HG03039 (cell line): ENCODE measurements around the gene ARPC5.
"Not testable (repeated sequence)": the region's sequence is repeated elsewhere in the genome, so short reads cannot be mapped to it uniquely, and the experiment has no call there.

Source experiments
- ATAC-seq: cut with Tn5 transposase; IDR thresholded peaks from one replicate; pipeline ENCODE4 v1.9.1; 2021; ENCODE audit warnings: mild to moderate bottlenecking, moderate library complexity; ENCODE audit not compliant: unreplicated experiment

Gene ARPC5

DNA sequence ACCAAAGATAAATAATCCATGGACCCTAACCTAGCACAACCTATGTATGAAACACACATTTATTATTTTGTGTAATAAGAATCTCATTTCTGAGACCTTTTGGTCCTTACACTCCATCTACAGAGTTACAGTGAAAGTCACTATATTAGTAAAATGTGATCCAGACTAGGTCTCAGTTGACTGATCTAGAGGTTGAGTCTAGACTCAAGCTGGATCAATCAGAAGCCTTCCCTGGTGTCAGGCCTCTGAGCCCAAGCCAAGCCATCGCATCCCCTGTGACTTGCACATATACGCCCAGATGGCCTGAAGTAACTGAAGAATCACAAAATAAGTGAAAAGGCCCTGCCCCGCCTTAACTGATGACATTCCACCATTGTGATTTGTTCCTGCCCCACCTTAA, 22.6 kb downstream of the ARPC5 start:
- ATAC-seq: not testable (repeated sequence)

DNA sequence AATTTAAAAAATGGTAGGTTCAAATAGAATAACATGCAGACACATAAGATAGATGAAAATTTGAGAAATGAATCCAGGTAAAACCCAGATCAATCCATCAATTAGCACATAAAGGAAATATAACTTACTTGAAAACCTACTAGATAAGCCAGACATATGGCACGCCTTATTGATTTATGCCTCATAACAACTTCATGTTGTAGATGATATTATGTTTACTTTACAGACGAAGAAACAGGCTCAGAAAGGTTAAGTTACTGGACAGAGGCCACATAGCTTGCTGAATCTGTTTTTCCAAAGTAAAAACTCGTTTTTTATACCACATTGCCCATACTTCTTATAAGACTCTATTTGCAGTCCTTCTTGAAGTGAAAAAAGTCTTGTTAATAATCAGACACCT, 23.2 kb downstream of the ARPC5 start:
- no peak for ATAC-seq

DNA sequence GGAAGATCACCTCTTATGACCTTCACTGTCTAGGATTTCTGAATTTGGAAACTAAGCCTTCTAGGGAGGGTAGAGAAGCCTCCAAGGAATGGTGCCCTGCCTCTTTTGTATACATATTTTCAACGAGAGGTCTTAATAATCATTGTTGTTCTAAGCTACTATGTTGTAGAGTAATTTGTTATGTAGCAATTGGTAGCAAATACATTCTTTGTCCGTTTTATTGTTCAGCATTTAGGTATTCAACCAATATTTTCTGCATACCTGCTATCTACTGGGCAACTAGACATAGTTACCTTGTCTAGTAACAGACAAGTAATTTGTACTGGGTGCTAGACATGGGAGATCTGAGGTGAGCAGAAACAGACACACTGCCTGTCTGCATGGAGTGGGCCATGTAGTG, 24.6 kb downstream of the ARPC5 start:
- ATAC-seq: no peak

DNA sequence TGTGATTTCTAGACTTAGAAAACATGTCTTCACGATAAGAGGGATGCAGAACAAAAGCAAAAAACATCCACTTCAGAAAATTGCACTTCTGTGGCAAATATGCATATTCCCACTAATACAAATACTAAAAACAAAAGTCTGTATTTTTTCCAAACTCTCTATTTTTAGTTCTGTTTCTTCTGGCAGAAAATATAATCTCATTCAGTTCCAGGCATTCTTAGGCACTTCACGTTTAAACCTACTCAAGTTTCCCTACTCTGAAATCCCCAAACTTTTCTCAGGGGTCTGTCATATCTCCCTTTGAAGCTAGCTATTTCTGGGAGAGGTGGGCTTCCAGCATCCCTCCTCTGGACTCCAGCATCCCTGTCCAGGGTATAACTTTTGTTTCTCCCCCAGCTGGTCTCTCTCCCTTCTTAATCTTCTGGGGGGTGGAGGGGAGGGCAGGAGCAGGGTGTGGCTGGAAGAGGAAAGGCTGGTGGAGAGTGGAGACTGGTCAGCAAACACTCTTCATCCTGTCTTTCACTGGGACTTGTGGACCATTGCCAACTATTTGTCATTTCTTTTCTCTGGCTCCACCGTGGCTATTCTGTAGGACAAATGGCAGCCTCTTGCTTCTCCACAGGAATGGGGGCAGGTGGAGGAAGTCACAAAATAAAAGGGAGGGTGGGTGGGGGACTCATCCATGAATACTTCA, 25.7 kb downstream of the ARPC5 start:
- ATAC-seq: no peak

DNA sequence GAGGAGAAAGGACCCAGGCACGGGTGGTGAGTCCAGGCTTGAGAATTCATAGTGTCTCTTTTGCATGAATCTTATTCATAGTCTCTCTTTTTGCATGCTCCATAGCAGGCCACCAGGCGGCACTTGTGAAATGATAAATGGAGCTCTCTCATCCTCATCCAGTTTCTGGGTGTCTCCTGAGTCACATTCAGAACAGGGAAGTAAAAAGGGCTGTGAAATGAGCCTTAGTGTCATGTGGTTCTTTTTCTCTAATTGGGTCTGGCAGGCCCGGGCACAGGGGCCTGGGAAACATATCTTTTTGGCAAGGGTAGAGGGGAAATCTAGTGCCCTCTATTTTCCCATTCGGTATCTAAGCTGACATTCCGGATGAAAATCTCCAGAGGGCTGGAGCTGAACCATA, 26.3 kb downstream of the ARPC5 start:
- peak; percentile 50 for ATAC-seq

DNA sequence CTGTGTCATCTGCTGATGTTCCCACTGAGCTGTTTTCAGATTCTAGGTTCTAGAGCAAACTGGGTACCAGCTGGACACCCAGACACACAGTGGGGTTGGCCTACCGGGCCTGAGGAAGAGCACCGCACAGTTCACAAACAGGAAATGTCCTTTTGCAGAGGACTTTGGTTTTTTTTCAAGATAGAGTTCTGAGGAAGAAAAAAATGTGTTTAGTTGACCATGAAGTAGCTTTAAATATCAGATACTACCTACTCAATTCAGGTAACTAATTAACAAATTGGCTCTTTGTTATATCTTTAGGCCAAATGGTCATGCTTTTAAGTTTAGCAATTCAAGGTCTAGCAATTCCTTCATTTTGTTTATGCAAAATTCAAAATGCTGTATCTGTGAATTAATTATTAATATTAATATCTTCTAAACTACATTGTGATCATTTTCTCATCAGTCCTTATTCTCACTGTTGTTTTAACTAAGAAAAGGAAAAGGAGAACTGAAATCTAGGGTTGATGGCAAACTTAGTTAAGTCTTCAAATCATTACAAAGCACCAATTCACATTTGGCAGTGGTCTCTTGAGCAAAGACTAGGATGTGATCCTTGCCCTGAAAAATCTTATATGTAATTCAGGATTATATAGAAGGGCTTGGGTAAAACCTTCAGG, 28.1 kb downstream of the ARPC5 start:
- ATAC-seq: no peak

DNA sequence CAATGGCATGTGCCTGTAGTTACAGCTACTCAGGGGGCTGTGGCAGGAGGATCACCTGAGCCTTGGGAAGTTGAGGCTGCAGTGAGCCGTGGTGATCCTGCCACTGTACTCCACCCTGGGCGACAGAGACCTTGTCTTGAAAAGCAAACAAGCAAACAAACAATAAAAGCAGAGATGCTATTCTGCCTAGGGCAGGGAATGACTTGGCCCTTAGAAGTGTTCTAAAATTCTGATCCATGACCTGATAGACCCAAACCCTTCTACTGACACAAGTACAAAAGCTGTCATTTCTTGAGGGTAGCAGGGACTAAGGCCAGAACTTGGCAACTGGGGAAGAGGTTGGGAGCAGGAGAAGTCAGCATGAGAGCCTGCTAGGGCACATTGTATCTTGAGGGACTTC, 29.7 kb downstream of the ARPC5 start:
- ATAC-seq: no peak

DNA sequence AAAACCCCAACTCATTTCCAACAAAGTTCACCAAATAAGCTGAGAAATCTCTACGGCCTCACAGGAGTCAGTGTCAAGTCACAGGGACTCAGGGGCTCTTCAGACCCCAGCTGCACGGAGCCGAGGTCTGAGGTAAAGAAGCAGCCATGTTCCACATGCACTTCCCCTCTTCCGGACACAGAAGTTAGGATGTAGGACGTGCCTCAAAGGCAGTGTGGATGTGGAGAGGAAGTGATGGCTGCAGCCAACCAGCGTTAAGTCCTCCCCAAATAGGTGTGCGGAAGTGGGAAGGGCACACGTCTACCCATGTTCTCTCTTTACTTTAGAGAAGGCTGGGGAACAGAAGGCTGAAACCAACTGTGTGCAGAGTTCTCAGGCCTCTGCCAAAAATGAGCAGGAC, 30.8 kb downstream of the ARPC5 start:
- ATAC-seq: peak; percentile 8

DNA sequence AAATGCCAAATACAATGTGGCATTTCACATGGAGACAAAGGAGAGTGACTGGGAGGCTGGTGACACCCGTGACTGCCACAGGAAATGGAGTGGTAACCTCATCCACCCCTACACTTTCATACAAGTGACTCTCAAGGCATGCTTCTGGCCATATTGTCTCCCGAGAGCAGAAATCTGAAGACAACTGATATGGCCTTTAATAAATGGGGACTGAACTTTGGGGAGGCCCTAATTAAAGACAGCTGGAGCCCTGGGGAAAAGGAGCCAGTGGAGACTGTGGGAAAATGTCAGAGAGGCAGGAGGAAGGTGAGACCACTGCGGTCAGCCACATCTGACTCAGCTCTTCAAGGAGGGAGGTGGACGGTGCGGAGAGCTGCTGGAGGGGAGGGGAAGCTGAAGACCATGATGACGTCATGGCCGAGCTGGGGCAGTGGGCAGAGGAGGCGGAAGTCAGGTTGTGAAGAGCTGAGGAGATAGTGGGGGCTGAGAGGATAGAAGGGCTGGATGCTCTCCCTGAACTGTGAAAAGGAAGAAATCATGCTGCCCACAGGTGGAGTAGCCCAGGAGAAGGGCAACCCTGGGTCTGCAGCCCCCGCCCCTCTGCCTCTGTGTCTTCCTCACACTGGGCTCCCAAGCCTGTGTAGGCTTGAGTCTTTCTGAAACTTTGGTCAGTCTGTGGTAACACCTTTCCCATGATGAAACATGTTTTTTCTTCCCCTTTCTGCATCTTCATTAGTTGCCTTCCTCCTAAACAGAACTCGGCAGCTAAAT, 31.4 kb downstream of the ARPC5 start:
- peak; percentile 37 for ATAC-seq

DNA sequence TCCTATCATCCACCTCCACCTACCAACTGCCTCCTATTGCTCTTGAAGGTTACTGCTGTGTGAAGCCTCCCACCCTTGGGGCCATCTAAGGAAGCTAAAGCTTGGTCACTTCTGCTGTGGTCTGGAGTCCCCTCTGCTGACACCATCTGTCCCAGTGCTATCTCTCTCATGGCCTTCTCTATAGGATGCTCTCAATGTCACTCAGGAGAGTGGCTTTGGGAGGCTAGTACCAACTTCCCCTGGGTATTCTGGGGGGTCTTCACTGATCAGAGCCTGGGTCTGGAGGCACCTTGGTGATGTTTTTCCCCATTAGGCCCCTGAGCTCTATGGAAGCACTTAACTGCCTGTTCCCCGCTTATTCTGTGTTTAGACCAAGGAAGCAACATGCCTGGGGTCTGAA, 33.1 kb downstream of the ARPC5 start:
- no peak for ATAC-seq

DNA sequence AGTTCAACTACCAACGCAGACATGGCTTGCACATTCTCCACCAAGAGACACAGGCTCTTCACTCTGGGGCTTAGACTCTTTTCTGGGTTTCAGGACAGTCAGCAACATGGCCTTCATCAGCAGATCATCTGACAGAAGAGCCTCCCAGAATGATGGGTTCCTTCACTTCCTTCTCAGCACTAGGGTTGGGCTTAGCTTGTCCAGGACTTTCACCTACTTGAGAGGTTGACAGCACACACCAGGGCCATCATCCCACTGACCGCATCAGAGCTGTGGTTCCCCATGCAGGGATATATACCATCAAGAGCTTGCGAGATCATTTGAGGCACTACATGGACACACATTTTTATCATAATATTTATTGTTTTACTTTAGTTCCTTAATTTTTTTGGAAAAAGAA, 34.9 kb downstream of the ARPC5 start:
- ATAC-seq: no peak

DNA sequence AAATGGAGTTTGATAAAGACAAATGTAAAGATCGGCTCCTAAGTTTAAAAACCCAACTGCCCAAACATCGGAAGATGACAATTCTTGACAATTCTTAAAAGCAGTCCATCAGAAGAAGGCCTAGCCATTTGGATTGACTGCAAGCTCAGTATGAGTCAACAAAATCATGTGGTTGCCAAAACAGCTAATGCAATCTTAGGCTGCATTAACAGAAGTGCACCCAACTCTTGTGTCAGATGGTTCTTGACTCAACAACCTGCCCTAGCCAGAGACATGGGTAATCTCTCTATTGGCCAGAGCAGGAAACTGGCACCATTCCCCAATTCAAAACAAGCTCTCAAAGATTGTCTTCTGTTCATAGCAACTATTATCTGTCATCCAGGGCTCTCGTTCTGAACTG, 35.4 kb downstream of the ARPC5 start:
- no peak for ATAC-seq

DNA sequence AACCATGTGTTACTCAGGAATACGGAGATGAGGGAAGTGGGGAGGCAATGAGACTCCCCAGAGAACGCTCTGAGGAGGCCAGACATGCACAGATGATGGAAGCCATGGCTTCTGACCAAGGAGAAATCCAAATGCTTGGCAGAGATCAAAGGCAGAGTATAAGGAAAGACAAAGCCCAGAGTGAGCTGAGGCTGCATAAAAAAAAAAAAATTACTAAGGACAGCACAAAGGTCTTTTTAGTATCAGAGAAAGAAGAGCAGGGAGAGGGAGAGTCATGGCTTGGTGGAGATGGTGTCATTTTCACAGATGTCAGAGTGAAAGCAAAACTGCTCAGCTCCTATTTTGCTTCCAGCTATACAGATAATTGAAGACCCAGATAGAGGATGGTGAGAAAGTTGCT, 37.2 kb downstream of the ARPC5 start:
- no peak for ATAC-seq

DNA sequence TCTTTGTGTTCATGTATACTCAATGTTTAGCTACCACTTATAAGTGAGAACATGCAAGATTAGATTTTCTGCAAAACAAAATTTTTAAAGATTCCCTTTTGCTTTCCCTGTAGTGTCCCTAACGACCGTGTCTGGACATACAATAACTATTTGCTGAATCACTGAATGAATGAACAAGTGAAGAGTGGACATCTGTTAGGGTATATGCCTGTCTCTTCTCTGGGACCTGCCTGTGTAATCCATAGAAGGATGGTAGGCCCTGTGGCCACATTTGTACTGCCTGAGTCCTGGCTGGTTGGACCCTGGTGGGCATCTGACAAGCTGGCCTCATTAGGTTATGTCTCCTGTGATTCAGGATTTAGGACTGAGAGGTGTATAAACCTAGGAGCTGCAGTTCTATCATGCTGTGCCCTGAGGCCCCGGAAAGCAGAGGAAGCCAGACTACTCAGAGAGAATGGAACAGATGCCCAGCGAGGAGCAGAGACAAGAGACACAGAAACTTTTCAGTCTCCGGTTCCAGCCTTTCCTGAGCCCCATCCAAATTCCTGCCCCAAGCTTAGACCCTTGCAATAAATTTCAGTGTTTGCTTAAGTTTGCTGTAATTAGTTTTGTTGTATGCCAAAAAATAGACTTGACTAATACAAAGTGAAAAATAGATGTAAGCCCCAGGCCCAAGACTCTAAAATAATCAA, 37.8 kb downstream of the ARPC5 start:
- ATAC-seq: no peak

DNA sequence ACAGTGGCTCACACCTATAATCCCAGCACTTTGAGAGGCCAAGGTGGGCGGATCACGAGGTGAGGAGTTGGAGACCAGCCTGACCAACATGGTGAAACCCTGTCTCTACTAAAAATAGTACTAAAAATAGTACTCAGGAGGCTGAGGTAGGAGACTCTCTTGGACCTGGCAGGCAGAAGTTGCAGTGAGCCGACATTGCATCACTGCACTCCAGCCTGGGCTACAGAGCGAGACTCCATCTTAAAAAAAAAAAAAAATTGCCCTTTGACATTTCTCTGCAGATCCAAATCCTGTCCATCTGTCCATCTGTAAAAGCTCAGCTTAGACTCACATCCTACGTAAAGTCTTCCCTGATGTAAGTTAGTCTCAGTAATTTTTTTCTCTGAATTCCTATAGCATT, 39.1 kb downstream of the ARPC5 start:
- no peak for ATAC-seq

DNA sequence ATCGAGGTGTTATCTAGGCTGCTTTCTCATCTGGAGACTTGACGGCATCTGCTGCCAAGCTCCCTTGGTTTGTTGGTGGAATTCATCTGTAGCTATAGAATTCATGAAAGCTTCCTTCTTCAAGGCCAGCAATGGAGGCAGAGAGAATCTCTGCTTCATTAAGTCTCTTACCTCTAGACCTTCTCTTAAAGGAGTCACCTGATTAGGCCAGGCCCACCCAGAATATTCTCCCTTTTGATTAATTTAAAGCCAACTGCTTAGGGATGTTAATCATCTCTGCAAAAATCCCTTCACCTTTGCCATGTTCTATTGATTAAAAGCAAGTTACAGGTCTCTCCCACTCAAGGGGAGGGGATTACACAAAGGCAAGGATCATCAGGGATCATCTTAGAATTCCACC, 40.0 kb downstream of the ARPC5 start:
- ATAC-seq: no peak

DNA sequence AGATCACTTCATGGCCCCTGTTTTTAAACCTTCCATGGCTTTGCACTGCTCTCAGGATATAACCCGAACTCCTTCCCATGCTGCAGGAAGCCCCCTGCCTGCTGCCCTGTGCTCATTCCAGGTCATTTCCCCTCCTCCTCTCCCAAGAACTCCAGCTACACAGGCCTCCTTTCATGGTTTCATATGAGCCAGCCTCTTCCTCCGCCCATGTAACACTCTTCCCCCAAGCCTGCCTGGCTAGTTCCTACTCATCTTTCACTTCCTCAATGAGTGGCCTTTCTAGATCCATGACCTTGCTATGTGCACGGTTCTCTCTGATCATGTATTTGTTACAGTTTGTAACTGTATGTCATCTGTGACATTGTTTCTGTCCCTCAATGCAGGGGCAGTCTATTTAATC, 42.2 kb downstream of the ARPC5 start:
- ATAC-seq: peak; percentile 36

DNA sequence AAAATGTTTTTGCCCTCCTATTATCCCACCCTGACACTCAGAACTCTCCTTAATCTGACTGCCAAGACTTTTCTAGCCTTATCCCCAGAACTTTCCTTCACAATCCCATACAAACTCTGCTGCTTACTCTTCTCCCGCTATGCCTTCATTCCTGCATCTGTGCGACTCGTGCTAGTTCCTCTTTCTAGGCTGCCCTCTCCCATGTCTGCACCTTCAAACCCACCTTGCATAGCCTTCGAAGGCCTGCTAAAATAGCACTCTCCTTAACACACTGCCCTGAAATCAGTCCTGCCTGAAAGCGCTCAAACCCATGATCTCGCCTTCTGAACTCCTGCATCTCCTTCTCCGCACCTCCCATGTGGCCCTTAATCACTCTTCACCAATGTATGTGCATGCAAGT, 42.9 kb downstream of the ARPC5 start:
- ATAC-seq: no peak

DNA sequence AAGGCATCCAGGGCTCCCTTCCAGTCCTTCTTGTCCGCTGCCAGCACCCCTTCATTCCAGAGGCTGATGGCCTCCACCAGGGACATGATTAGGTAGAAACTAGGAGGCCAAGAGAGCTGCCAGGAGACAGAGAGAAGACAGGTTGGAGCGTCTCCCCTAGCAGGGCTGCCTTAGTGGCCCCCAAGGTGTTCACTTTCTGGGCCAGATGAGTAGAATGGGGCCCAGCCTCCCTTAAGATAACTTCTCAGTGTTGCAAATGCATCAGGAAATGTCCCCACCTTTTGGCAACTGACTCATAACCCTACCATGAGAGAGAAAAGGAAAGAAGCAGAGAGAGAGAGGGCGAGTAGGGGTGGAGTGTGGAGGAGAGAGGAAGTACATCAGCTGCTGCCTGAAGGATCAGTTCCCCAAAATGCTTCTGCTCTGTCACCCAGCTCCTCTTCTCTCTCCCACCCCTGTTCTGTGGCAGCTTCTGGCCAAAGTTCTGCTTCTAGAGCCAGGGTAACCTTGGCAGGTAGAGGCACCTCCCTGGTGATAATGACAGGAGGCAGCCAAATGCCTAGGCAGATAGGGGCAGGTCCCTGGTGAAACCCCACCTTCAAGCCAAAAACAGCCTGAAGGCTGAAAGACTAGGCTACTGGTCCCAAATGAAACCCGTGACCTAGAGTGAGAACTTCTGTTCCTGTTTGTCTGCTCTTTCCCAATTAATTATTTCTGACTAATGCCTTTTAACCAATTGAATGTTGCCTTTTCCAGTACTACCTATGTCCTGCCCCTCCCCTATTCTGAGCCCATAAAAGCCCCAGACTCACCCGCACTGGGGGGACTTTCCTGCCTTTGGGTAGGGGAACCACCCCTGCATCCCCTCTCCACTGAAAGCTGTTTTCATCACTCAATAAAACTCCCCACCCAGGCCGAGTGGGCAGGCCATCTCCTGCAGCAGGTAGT, 45.1 kb downstream of the ARPC5 start, which contains the start of gene NCF2:
TSS of gene NCF2 (minus strand) at position 216 of the 948 bp plus-strand sequence. CDS start at position 86, 130 bp downstream.
- ATAC-seq: peak; percentile 68

DNA sequence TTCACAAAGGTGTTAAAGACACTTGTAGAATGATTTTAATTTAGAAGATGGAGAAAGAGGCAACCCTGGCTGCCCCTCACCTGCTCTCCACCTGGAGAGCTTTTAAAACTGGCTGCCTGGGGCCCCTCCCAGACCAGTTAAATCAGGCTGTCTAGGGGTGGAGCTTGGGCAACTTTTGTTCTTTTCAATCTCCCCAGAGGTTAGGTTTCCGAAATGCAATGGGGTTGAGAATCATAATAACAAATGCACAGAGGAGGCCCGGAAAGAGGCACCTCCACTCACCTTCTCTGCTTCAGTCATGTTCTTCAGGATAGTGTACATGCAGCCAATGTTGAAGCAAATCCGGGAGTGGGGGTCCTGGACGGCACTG, 45.7 kb downstream of the ARPC5 start:
- ATAC-seq: no peak
